Stimulated activated naive CD4-positive, alpha-beta T cell (primary cell): ENCODE measurements around the gene C6orf136.

Source experiments
- DNase-seq, 6 experiments: peaks; one replicate each; lab custom pipeline; 2025; lab: John Stamatoyannopoulos, UW

The C6orf136 gene

DNA sequence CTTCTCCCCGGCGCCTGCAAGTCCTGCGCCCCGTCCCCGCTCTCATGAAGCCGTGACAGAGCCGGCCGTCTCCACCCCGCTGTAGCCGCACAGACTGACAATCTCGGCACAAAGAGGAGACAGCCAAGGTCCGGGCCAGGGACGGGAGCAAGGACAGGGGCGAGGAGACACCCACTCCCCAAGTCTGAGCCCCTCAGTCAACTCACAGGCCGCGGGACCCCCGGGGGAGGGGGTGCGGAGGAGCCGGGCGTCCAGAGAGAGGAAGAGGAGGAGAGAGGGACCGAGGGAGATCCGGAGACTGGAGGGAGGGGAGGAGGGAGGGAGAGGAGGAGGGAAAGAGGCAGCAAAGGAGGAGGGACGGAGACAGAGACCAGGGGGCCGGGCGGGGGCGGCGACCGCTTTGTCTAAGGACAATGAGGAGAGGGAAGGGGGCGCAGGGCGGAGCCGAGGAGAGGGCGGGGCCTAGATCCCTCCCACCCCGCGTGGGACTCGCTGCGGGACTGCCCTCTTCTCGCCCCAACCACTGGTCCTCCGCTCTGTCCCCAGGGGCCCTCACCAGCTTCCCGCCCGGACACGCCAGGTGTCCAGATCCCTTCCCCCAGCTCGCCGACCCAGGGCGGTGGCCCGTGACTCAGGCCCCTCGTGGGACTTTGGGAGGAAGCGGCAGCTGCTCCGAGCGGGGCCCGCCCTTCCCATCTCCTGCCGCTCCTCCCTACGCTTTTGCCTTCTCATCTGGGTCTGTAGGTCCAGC is 40.1 kb downstream of the C6orf136 start:
- DNase-seq: peak; percentile 46 to 80 (median 63)

- no peak for DNase-seq
Measured at GRCh38 chr6:30687659-30688431, 40.9 kb downstream of the C6orf136 start.

DNA sequence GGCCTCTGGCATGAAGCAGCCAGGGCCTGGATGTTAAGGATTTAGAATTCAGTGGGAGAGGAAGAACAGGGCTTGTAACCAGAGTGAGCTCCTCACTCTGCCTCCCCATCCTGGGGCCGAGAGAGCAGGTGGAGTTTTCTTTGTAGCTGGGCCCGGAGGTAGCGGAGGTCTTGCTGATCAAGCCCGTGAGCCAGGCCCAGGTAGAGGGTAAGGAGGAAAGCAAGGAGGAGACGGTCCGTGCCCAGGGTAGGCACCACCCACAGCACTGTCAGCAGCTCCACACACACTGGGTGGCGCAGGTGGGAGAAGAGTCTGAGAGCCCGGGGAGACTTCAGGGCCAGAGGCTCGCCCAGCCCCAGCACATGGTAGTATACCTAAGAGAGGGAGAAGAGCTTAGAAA is 41.6 kb downstream of the C6orf136 start:
- DNase-seq: no peak

- DNase-seq: no peak
Measured at GRCh38 chr6:30689022-30689865, 42.3 kb downstream of the C6orf136 start.

DNA sequence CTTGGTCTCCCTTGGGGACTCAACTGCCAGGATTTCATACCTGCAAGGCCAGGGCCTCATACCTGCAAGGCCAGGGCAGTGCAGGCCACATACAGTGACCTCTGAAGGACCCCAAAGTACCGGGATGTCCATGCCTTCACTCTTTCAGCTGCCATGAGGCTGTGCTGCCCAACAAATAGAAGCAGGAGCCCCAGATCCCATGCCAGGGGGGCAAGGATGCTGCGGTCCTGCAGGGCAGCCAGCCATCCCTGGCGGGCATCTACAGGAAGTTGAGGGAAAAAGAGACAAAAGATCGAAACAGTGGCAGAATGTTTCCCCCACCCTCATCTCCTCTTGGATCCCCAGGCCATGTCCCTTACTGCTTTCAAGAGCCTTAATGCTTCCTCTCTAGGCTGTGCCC is 43.1 kb downstream of the C6orf136 start:
- no peak for DNase-seq

- DNase-seq: peak in 5 of 6 experiments; percentile 52 to 65 (median 60)
Measured at GRCh38 chr6:30690403-30691207, 43.7 kb downstream of the C6orf136 start, which contains the start of gene NRM. TSS of gene NRM (minus strand) at chr6:30690984. CDS start at chr6:30690974, 10 bp downstream.

- no peak for DNase-seq
Measured at GRCh38 chr6:30691208-30691847, 44.4 kb downstream of the C6orf136 start.

- DNase-seq: no peak
Measured at GRCh38 chr6:30696432-30696831, 49.5 kb downstream of the C6orf136 start.

DNA sequence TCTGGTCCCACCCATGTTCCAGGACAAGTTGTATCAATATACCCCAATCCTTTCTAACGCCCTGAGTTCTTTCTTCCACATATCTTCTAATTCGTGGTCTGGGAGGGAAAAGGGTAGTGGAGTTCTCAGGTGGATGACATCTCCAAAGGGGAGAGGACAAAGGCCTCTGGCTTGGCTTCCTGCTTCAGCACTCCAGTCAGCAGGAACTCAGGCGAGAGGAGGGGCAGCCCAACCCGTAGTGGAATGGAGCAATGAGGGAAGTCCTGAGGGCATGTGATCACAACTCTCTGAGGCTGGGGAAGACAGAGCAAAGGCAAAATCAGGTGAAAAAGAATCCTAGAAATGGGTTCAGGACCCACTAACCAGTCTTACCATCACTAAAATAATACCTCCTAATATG is 53.4 kb downstream of the C6orf136 start:
- DNase-seq: no peak
